AG04450 (cell line): Measurements from ENCODE around the gene RPRM. TPM values are rescaled to one million over a fixed set of nuclear protein-coding genes. Genes with fewer than 3 reads are reported as not detected.

Experiments
- CTCF ChIA-PET: fragments of 300-600, 350-600 bp; formaldehyde crosslinking; extraction: SDS; loops from one replicate; lab custom pipeline; 2022; ENCODE audit warnings: antibody characterized with exemption, inconsistent platforms; lab: Charles Lee
- POLR2A ChIA-PET: fragments of 350-600 bp; formaldehyde crosslinking; extraction: SDS; loops from one replicate; lab custom pipeline; 2021; ENCODE audit warnings: antibody characterized with exemption, inconsistent platforms; lab: Yijun Ruan, JAX
- DNase-seq: peaks from one replicate; pipeline ENCODE4 v3.0.0-alpha.2; 2011; ENCODE audit warnings: low read depth, low spot score
- H3K27ac ChIP-seq: one replicate; pipeline ENCODE4 v1.5.1; 2012; ENCODE audit warnings: low read depth, low read length, control low read depth
- H3K27me3 ChIP-seq: one replicate; pipeline ENCODE4 v1.6.0; 2012; ENCODE audit warnings: low read length; ENCODE audit not compliant: control insufficient read depth, insufficient read depth
- H3K4me3 ChIP-seq: 2 replicates; pipeline ENCODE4 v1.5.1; 2011; ENCODE audit warnings: mild to moderate bottlenecking, low read depth, low read length, control low read depth
- H3K9me3 ChIP-seq: 2 replicates; pipeline ENCODE4 v1.5.1; 2012; ENCODE audit warnings: low read length; ENCODE audit not compliant: control insufficient read depth, insufficient read depth
- CTCF ChIP-seq: IDR thresholded peaks from 2 replicates; pipeline ENCODE4 v1.5.1; 2011; ENCODE audit warnings: low read depth, low read length, control low read depth, inconsistent platforms
- polyA plus RNA-seq: library from polyadenylated mRNA; depleted of rRNA; stranded (reverse); fragments of >200 nt; gene quantifications from 2 replicates; pipeline ENCODE4 v1.2.3, GENCODE V29; 2011

RPRM gene
- polyA plus RNA-seq, 1 experiment, result not detected

- Histone ChIP-seq H3K27ac (no peak overlapping the region), H3K27me3 (no peaks in the 10 kb centered on the region), H3K4me3 (no peak overlapping the region), H3K9me3 (no peaks in the 10 kb centered on the region)
- ChIA-PET CTCF (no interaction called here), POLR2A (no interaction called here)
- no peak for DNase-seq
- TF ChIP-seq CTCF, result no peak
These were observed 8.9 kb upstream of the RPRM start for GRCh38 chr2:153487448-153487847.

GRCh38 chr2:153479573-153479972, 1.0 kb upstream of the RPRM start:
- no peak overlapping the region for H3K27ac ChIP-seq
- TF ChIP-seq CTCF, result no peak
- POLR2A ChIA-PET, result no interaction called here
- H3K4me3 ChIP-seq, result no peak overlapping the region
- no peak for DNase-seq
- CTCF ChIA-PET, result interaction anchor here (1.0 to 3.0 kb wide), 4 partner anchors 9 to 737 kb away, joined by 4 to 19 read pairs (median 6); no protein-coding TSS in a partner anchor
- peaks cover 22% of the 10 kb centered on the region for H3K27me3 ChIP-seq
- H3K9me3 ChIP-seq, result no peaks in the 10 kb centered on the region; the same call in 1 of the 2 replicates

- Histone ChIP-seq H3K27me3 (peaks cover 22% of the 10 kb centered on the region), H3K9me3 (no peaks in the 10 kb centered on the region; the same call in 1 of the 2 replicates), H3K27ac (no peak overlapping the region), H3K4me3 (no peak overlapping the region)
- no peak for TF ChIP-seq CTCF
- ChIA-PET CTCF (interaction anchor here (0.8 to 3.0 kb wide), 2 partner anchors 735 to 804 kb away, joined by 4 to 19 read pairs; no protein-coding TSS in a partner anchor), POLR2A (no interaction called here)
- no peak for DNase-seq
These were observed 800 bp downstream of the RPRM start for GRCh38 chr2:153477636-153478288.

GRCh38 chr2:153476816-153477635, 1.5 kb downstream of the RPRM start:
- DNase-seq, result no peak
- no peak; the same call in 1 of the 2 replicates for TF ChIP-seq CTCF
- Histone ChIP-seq H3K9me3 (no peaks in the 10 kb centered on the region; the same call in 1 of the 2 replicates), H3K27ac (no peak overlapping the region), H3K27me3 (peaks cover 22% of the 10 kb centered on the region), H3K4me3 (no peak overlapping the region)
- POLR2A ChIA-PET, result no interaction called here
- CTCF ChIA-PET, result interaction anchor here (0.8 to 1.6 kb wide), 2 partner anchors 734 to 803 kb away, joined by 4 to 5 read pairs; no protein-coding TSS in a partner anchor

- H3K9me3 ChIP-seq, result no peaks in the 10 kb centered on the region; the same call in 1 of the 2 replicates
- peaks cover 22% of the 10 kb centered on the region for H3K27me3 ChIP-seq
- ChIA-PET CTCF (interaction anchor here (1.6 kb wide), 1 partner anchor 733 kb away, joined by 5 read pairs; no protein-coding TSS in a partner anchor), POLR2A (no interaction called here)
- DNase-seq, result no peak
- no peak for TF ChIP-seq CTCF
- no peak overlapping the region for H3K4me3 ChIP-seq
- H3K27ac ChIP-seq, result no peak overlapping the region
These were observed 2.1 kb downstream of the RPRM start for GRCh38 chr2:153476491-153476815.
